D721Med (cell line): ENCODE data around the gene TRAF3IP1.

Source experiments
- DNase-seq: peaks from one replicate; pipeline ENCODE4 v3.0.0; 2011; ENCODE audit warnings: low spot score; ENCODE audit not compliant: insufficient read length
- FAIRE-seq: peaks from 2 replicates; lab custom pipeline; 2011; peaks lifted over from hg19 to GRCh38; lab: Jason Lieb, UNC
- CTCF ChIP-seq: IDR thresholded peaks from 2 replicates; pipeline ENCODE4 v1.5.1; 2012; ENCODE audit warnings: mild to moderate bottlenecking, control low read depth; ENCODE audit not compliant: insufficient read depth; ENCODE audit errors: missing control alignments

Gene TRAF3IP1

GRCh38 chr2:238289574-238289973 lies 30.7 kb upstream of the TRAF3IP1 start:
- no peak for TF ChIP-seq CTCF
- FAIRE-seq (no peak), DNase-seq (no peak)

GRCh38 chr2:238290091-238290509 lies 30.2 kb upstream of the TRAF3IP1 start:
- no peak for FAIRE-seq
- TF ChIP-seq CTCF, result no peak

GRCh38 chr2:238290715-238291549 lies 29.4 kb upstream of the TRAF3IP1 start:
- TF ChIP-seq CTCF, result no peak
- DNase-seq (no peak), FAIRE-seq (no peak)

More at GRCh38 chr2:238290091-238290509, 30.2 kb upstream of the TRAF3IP1 start:
- no peak for DNase-seq

- DNase-seq (no peak), FAIRE-seq (no peak)
- no peak for TF ChIP-seq CTCF
Observed at GRCh38 chr2:238291550-238292281, 28.6 kb upstream of the TRAF3IP1 start.

- DNase-seq (no peak), FAIRE-seq (no peak)
Observed at GRCh38 chr2:238294046-238294392, 26.3 kb upstream of the TRAF3IP1 start.

GRCh38 chr2:238294393-238295143 lies 25.8 kb upstream of the TRAF3IP1 start:
- no peak for FAIRE-seq
- DNase-seq, result no peak
- no peak for TF ChIP-seq CTCF

More at GRCh38 chr2:238294046-238294392, 26.3 kb upstream of the TRAF3IP1 start:
- no peak for TF ChIP-seq CTCF
